Keratinocyte (primary cell): ENCODE data around the gene OR56A3.

Source experiments
- EZH2 ChIP-seq: IDR thresholded peaks from one replicate; pipeline ENCODE4 v1.6.1; 2012; ENCODE audit warnings: inconsistent platforms, mild to moderate bottlenecking, low read length, moderate library complexity
- TF ChIP-seq, protein P1 (sequence below), 3 experiments: IDR thresholded peaks in 1 of 3; conservative IDR thresholded peaks in 1 of 3; optimal IDR thresholded peaks in 1 of 3; 2 replicates in 2 of 3; 3 replicates in 1 of 3; pipeline versions ENCODE3 to v1.5.1; 2011; ENCODE audit warnings: low read length in 3 of 3, mild to moderate bottlenecking in 3 of 3, moderate library complexity in 2 of 3, control low read depth in 1 of 3, inconsistent platforms in 1 of 3; ENCODE audit not compliant: insufficient read depth in 2 of 3; ENCODE audit errors: extremely low read depth in 1 of 3

DNA sequence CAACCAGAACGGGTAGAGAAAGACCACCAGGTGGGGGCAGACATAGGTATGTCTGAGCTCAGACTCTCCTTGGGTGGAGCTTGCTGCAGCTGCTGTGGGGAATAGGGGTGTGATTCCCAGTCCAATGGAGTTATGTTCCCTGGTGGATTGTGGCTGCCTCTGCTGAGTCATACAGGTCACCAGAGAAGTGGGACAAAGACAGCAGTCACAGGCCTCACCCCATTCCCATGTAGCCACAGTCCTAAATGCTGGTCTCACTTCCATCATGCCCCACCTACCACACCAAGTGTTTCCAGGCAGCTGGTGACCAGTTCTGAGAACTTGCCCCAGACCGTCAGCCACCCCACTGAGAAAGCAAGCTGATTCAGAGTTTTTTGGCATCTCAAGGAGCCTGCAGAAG lies 31.5 kb upstream of the OR56A3 start:
- TF ChIP-seq, protein P1, sequence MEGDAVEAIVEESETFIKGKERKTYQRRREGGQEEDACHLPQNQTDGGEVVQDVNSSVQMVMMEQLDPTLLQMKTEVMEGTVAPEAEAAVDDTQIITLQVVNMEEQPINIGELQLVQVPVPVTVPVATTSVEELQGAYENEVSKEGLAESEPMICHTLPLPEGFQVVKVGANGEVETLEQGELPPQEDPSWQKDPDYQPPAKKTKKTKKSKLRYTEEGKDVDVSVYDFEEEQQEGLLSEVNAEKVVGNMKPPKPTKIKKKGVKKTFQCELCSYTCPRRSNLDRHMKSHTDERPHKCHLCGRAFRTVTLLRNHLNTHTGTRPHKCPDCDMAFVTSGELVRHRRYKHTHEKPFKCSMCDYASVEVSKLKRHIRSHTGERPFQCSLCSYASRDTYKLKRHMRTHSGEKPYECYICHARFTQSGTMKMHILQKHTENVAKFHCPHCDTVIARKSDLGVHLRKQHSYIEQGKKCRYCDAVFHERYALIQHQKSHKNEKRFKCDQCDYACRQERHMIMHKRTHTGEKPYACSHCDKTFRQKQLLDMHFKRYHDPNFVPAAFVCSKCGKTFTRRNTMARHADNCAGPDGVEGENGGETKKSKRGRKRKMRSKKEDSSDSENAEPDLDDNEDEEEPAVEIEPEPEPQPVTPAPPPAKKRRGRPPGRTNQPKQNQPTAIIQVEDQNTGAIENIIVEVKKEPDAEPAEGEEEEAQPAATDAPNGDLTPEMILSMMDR (optimal IDR thresholded peaks at IDR 0.05 in 1 of 3, IDR thresholded peaks at IDR 0.05 in 1 of 3, conservative IDR thresholded peaks at IDR 0.05 in 1 of 3; ENCODE audit: extremely low read depth in 1 of 3, insufficient read depth in 2 of 3, low read length in 3 of 3) = no peak
- TF ChIP-seq EZH2 = no peak
